ENCODE measurements around the gene DCAF10. TPM values are rescaled to one million over a fixed set of nuclear protein-coding genes. Genes with fewer than 3 reads are reported as not detected.
A peak's percentile ranks its signal among the peaks of the same experiment; 100 is the strongest.

Gene DCAF10
- total RNA-seq, 1 experiment from 2014 or later = 11.8 TPM

- Histone ChIP-seq H3K36me3 (ENCODE audit: low read depth, low read length) (no peaks in the 10 kb centered on the region; the same call in 1 of the 2 replicates), H3F3A (ENCODE audit: low read length, unreplicated experiment) (no peaks in the 10 kb centered on the region), H3K27me3 (ENCODE audit: low read length) (no peaks in the 10 kb centered on the region), H3K4me2 (ENCODE audit: low read length) (no peak overlapping the region), H3K4me3 (ENCODE audit: low read length) (no peak overlapping the region), H3K79me2 (ENCODE audit: low read length) (no peaks in the 10 kb centered on the region), H3K4me1 (ENCODE audit: insufficient read depth, low read length) (no peaks in the 10 kb centered on the region), H2AFZ (ENCODE audit: low read length) (no peak overlapping the region), H3K9me3 (ENCODE audit: low read length) (no peaks in the 10 kb centered on the region), H3K27ac (ENCODE audit: low read length) (no peak overlapping the region), H3K9me2 (replicated peaks; ENCODE audit: low read length) (no peaks in the 10 kb centered on the region), H4K20me1 (ENCODE audit: low read length) (no peaks in the 10 kb centered on the region), H3K9ac (ENCODE audit: low read length) (no peak overlapping the region)
- DNase-seq (no peak), ATAC-seq (no peak)
- CTCF ChIA-PET = no interaction called here
- POLR2A ChIA-PET (ENCODE audit: unreplicated experiment) = no interaction called here
- intact Hi-C loops (cut with micrococcal nuclease) = no loop called here
- TF ChIP-seq EZH2 (IDR thresholded peaks at IDR 0.05; ENCODE audit: low read length, unreplicated experiment) (no peak), CTCF (conservative IDR thresholded peaks at IDR 0.05; ENCODE audit: low read depth, low read length) (no peak), EZH2phosphoT487 (IDR thresholded peaks at IDR 0.05; ENCODE audit: borderline replicate concordance, low read length) (no peak)
- BruUV-seq (replicated peaks) = no TSS peak
These were observed 51.6 kb downstream of the DCAF10 start for GRCh38 chr9:37852222-37852621.

- Histone ChIP-seq H3K79me2 (ENCODE audit: low read length) (no peaks in the 10 kb centered on the region), H3K9me2 (replicated peaks; ENCODE audit: low read length) (no peaks in the 10 kb centered on the region), H2AFZ (ENCODE audit: low read length) (no peak overlapping the region), H3K27ac (ENCODE audit: low read length) (no peak overlapping the region), H3K4me3 (ENCODE audit: low read length) (no peak overlapping the region), H3K9me3 (ENCODE audit: low read length) (no peaks in the 10 kb centered on the region), H3K36me3 (ENCODE audit: low read depth, low read length) (peaks cover 4% of the 10 kb centered on the region), H3K27me3 (ENCODE audit: low read length) (no peaks in the 10 kb centered on the region), H3K4me1 (ENCODE audit: insufficient read depth, low read length) (no peaks in the 10 kb centered on the region), H3F3A (ENCODE audit: low read length, unreplicated experiment) (no peaks in the 10 kb centered on the region), H4K20me1 (ENCODE audit: low read length) (no peaks in the 10 kb centered on the region), H3K4me2 (ENCODE audit: low read length) (no peak overlapping the region), H3K9ac (ENCODE audit: low read length) (no peak overlapping the region)
- CTCF ChIA-PET = no interaction called here
- DNase-seq (no peak), ATAC-seq (no peak)
- intact Hi-C loops (cut with micrococcal nuclease) = no loop called here
- POLR2A ChIA-PET (ENCODE audit: unreplicated experiment) = no interaction called here
- no TSS peak for BruUV-seq (replicated peaks)
- TF ChIP-seq EZH2 (IDR thresholded peaks at IDR 0.05; ENCODE audit: low read length, unreplicated experiment) = no peak
- TF ChIP-seq EZH2phosphoT487 (IDR thresholded peaks at IDR 0.05; ENCODE audit: borderline replicate concordance, low read length) = no peak
- no peak for TF ChIP-seq CTCF (conservative IDR thresholded peaks at IDR 0.05; ENCODE audit: low read depth, low read length)
These were observed 56.0 kb downstream of the DCAF10 start for GRCh38 chr9:37856551-37856950.

GRCh38 chr9:37859043-37859442, 58.4 kb downstream of the DCAF10 start:
- H3K9ac ChIP-seq (ENCODE audit: low read length) = no peak overlapping the region
- H3K4me2 ChIP-seq (ENCODE audit: low read length) = no peak overlapping the region
- no peaks in the 10 kb centered on the region for H3K9me3 ChIP-seq (ENCODE audit: low read length)
- H3K79me2 ChIP-seq (ENCODE audit: low read length) = no peaks in the 10 kb centered on the region
- no peaks in the 10 kb centered on the region for H4K20me1 ChIP-seq (ENCODE audit: low read length)
- peak; percentile 45; the same call in 1 of the 2 replicates for TF ChIP-seq CTCF (conservative IDR thresholded peaks at IDR 0.05; ENCODE audit: low read depth, low read length)
- TF ChIP-seq EZH2 (IDR thresholded peaks at IDR 0.05; ENCODE audit: low read length, unreplicated experiment) = no peak
- TF ChIP-seq EZH2phosphoT487 (IDR thresholded peaks at IDR 0.05; ENCODE audit: borderline replicate concordance, low read length) = no peak
- ATAC-seq (no peak), DNase-seq (peak; percentile 7)
- no peaks in the 10 kb centered on the region for H3F3A ChIP-seq (ENCODE audit: low read length, unreplicated experiment)
- no peak overlapping the region for H3K4me3 ChIP-seq (ENCODE audit: low read length)
- peaks cover 4% of the 10 kb centered on the region for H3K36me3 ChIP-seq (ENCODE audit: low read depth, low read length)
- H3K27ac ChIP-seq (ENCODE audit: low read length) = no peak overlapping the region
- POLR2A ChIA-PET (ENCODE audit: unreplicated experiment) = no interaction called here
- H3K9me2 ChIP-seq (replicated peaks; ENCODE audit: low read length) = no peaks in the 10 kb centered on the region
- no peaks in the 10 kb centered on the region for H3K4me1 ChIP-seq (ENCODE audit: insufficient read depth, low read length)
- CTCF ChIA-PET = no interaction called here
- no peaks in the 10 kb centered on the region for H3K27me3 ChIP-seq (ENCODE audit: low read length)
- intact Hi-C loops (cut with micrococcal nuclease) = no loop called here
- H2AFZ ChIP-seq (ENCODE audit: low read length) = no peak overlapping the region
- no TSS peak for BruUV-seq (replicated peaks)
